CD14-positive monocyte (primary cell): ENCODE results near the gene KCTD13. TPM values are rescaled to one million over a fixed set of nuclear protein-coding genes. Genes with fewer than 3 reads are reported as not detected.

Source experiments
- DNase-seq, 3 donors: peaks; one replicate each; pipeline ENCODE4 v3.0.0-alpha.2; 2011 to 2022
- H2AFZ ChIP-seq: 2 replicates; pipeline ENCODE4 v1.6.0; 2012; ENCODE audit warnings: mild to moderate bottlenecking, low read depth, low read length, inconsistent platforms; ENCODE audit not compliant: insufficient read depth, poor library complexity, severe bottlenecking
- H3K27ac ChIP-seq, 2 donors: 1 replicate in 1 of 2; 2 replicates in 1 of 2; pipeline ENCODE4 v1.5.1; 2012 to 2013; ENCODE audit warnings: low read length in 2 of 2, control low read depth in 1 of 2, inconsistent platforms in 1 of 2, low read depth in 1 of 2, mild to moderate bottlenecking in 1 of 2
- H3K27me3 ChIP-seq, 2 donors: one replicate each; pipeline versions ENCODE4 v1.6.0 to v1.6.1; 2011 to 2013; ENCODE audit warnings: low read length in 2 of 2; ENCODE audit not compliant: control insufficient read depth in 2 of 2, insufficient read depth in 2 of 2
- H3K36me3 ChIP-seq, 2 donors: replicated peaks in 1 of 2; 1 replicate in 1 of 2; 2 replicates in 1 of 2; pipeline versions ENCODE4 v1.5.1 to v1.6.1; 2012 to 2013; ENCODE audit warnings: low read length in 2 of 2, control low read depth in 1 of 2, inconsistent platforms in 1 of 2, mild to moderate bottlenecking in 1 of 2; ENCODE audit not compliant: insufficient read depth in 2 of 2, control insufficient read depth in 1 of 2
- H3K4me1 ChIP-seq, 2 donors: 1 replicate in 1 of 2; 2 replicates in 1 of 2; pipeline versions ENCODE4 v1.5.1 to v1.6.1; 2012 to 2013; ENCODE audit warnings: low read length in 2 of 2, control low read depth in 1 of 2, inconsistent platforms in 1 of 2, mild to moderate bottlenecking in 1 of 2, moderate library complexity in 1 of 2; ENCODE audit not compliant: insufficient read depth in 2 of 2, control insufficient read depth in 1 of 2
- H3K4me2 ChIP-seq: replicated peaks from 2 replicates; pipeline ENCODE3; 2012; ENCODE audit warnings: low read length, moderate library complexity, mild to moderate bottlenecking; ENCODE audit not compliant: poor library complexity, severe bottlenecking; ENCODE audit errors: extremely low read depth
- H3K4me3 ChIP-seq, 3 experiments: fragments of 200-600 bp in 1 of 3; sonication (generic) in 1 of 3; replicated peaks in 1 of 3; 1 replicate in 2 of 3; 2 replicates in 1 of 3; pipeline ENCODE4 v1.5.1; 2011 to 2013; ENCODE audit warnings: low read length in 3 of 3, mild to moderate bottlenecking in 3 of 3, control low read depth in 2 of 3, low read depth in 2 of 3, inconsistent platforms in 1 of 3, moderate library complexity in 1 of 3
- H3K79me2 ChIP-seq: 2 replicates; pipeline ENCODE4 v1.6.0; 2012; ENCODE audit warnings: mild to moderate bottlenecking, control low read depth, inconsistent platforms, low read length, moderate library complexity; ENCODE audit not compliant: insufficient read depth
- H3K9ac ChIP-seq: 2 replicates; pipeline ENCODE4 v1.6.0; 2017; ENCODE audit warnings: low read length, mild to moderate bottlenecking; ENCODE audit not compliant: insufficient read depth, poor library complexity, severe bottlenecking
- H3K9me3 ChIP-seq, 2 donors: replicated peaks in 1 of 2; 1 replicate in 1 of 2; 2 replicates in 1 of 2; pipeline versions ENCODE4 v1.5.1 to v1.6.1; 2012 to 2013; ENCODE audit warnings: low read length in 2 of 2, control low read depth in 1 of 2; ENCODE audit not compliant: control insufficient read depth in 1 of 2, insufficient read depth in 1 of 2
- H4K20me1 ChIP-seq: 2 replicates; pipeline ENCODE4 v1.6.0; 2012; ENCODE audit warnings: mild to moderate bottlenecking, low read length, control low read depth, moderate library complexity; ENCODE audit not compliant: insufficient read depth
- H3K27ac Mint-ChIP-seq, 7 donors: one replicate each; pipeline ENCODE4 v1.8.0; 2020; ENCODE audit warnings: mild to moderate bottlenecking in 7 of 7, mixed read lengths in 7 of 7, moderate library complexity in 6 of 7, inconsistent platforms in 2 of 7
- H3K27me3 Mint-ChIP-seq, 3 donors: one replicate each; pipeline ENCODE4 v1.8.0; 2021 to 2022; ENCODE audit warnings: low read depth in 3 of 3, mild to moderate bottlenecking in 3 of 3, mixed read lengths in 3 of 3, moderate library complexity in 3 of 3, inconsistent platforms in 1 of 3
- H3K36me3 Mint-ChIP-seq, 2 donors: one replicate each; pipeline ENCODE4 v1.8.0; 2020; ENCODE audit warnings: mixed read lengths in 2 of 2, inconsistent platforms in 1 of 2, mild to moderate bottlenecking in 1 of 2
- H3K4me1 Mint-ChIP-seq: one replicate; pipeline ENCODE4 v1.8.0; 2020; ENCODE audit warnings: mild to moderate bottlenecking, mixed read lengths
- H3K4me3 Mint-ChIP-seq, 2 donors: one replicate each; pipeline ENCODE4 v1.8.0; 2020; ENCODE audit warnings: mild to moderate bottlenecking in 2 of 2, mixed read lengths in 2 of 2, moderate library complexity in 1 of 2
- H3K9me3 Mint-ChIP-seq, 7 donors: one replicate each; pipeline ENCODE4 v1.8.0; 2020 to 2022; ENCODE audit warnings: mixed read lengths in 7 of 7, mild to moderate bottlenecking in 6 of 7, moderate library complexity in 6 of 7, inconsistent platforms in 2 of 7
- WGBS: methylation state at CpG from one replicate; pipeline ENCODE4 v1.1.5; 2013; ENCODE audit warnings: missing lambda C conversion rate; ENCODE audit not compliant: insufficient coverage; 5-methylcytosine and 5-hydroxymethylcytosine counted together
- intact Hi-C, 2 donors: fragments of 100-400 bp; cut with micrococcal nuclease; formaldehyde crosslinking; loops; one replicate each; pipeline versions ENCODE4 v1.15.0 to v1.15.1; 2023
- polyA plus RNA-seq, 3 donors: library from polyadenylated mRNA; depleted of rRNA in 1 of 3; unstranded in 2 of 3; stranded (reverse) in 1 of 3; fragments of 300-500 nt in 2 of 3; fragments of >200 nt in 1 of 3; fragmentation: Illumina TruSeq in 2 of 3; gene quantifications; 1 replicate in 2 of 3; 2 replicates in 1 of 3; pipeline ENCODE4 v1.2.3, GENCODE V29; 2012 to 2021
- TF ChIP-seq, protein P1 (sequence below): fragments of 200-600 bp; IDR thresholded peaks from one replicate; pipeline ENCODE4 v1.8.0; 2022; ENCODE audit warnings: antibody characterized with exemption, mild to moderate bottlenecking

KCTD13 gene
- polyA plus RNA-seq, 3 donors = 4.0 to 36.6 (median 4.7) TPM

DNA sequence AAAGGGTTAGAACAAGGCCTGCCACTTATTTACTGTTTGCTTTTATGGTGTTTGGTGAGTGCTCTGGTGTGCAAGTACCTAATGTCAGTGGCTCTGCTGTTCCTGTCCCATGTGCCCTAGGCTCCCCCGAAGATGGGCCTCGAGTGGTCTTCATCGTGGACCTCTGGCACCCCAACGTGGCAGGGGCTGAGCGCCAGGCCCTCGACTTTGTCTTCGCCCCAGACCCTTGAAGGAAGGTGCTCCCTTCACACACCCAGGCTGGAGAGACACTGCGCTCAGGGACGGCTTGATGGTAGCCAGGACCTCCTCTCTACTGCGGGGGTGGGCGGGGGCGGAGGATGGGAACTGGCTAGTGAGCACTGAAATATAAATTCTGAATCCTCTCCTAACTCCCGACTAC, 20.4 kb downstream of the KCTD13 start:
- Histone ChIP-seq H3K4me1 (peaks cover 15 to 16% of the 10 kb centered on the region in 2 donors), H3K9ac (no peak overlapping the region), H3K36me3 (no peaks in the 10 kb centered on the region), H3K27ac (no peak overlapping the region), H3K4me3 (no peak overlapping the region), H3K4me2 (no peak overlapping the region), H2AFZ (no peak overlapping the region), H3K9me3 (no peaks in the 10 kb centered on the region), H4K20me1 (no peaks in the 10 kb centered on the region), H3K27me3 (peaks cover 0 to 9% of the 10 kb centered on the region in 2 donors), H3K79me2 (no peaks in the 10 kb centered on the region)
- H3K4me3 Mint-ChIP-seq = no peak overlapping the region
- H3K27me3 Mint-ChIP-seq = peaks cover 2 to 17% (median 3%) of the 10 kb centered on the region in 3 donors
- DNase-seq = no peak
- TF ChIP-seq, protein P1, sequence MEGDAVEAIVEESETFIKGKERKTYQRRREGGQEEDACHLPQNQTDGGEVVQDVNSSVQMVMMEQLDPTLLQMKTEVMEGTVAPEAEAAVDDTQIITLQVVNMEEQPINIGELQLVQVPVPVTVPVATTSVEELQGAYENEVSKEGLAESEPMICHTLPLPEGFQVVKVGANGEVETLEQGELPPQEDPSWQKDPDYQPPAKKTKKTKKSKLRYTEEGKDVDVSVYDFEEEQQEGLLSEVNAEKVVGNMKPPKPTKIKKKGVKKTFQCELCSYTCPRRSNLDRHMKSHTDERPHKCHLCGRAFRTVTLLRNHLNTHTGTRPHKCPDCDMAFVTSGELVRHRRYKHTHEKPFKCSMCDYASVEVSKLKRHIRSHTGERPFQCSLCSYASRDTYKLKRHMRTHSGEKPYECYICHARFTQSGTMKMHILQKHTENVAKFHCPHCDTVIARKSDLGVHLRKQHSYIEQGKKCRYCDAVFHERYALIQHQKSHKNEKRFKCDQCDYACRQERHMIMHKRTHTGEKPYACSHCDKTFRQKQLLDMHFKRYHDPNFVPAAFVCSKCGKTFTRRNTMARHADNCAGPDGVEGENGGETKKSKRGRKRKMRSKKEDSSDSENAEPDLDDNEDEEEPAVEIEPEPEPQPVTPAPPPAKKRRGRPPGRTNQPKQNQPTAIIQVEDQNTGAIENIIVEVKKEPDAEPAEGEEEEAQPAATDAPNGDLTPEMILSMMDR = no peak
- H3K4me1 Mint-ChIP-seq = peaks cover 22% of the 10 kb centered on the region
- intact Hi-C loops = no loop called here
- 93% methylated on average over 9 of the region's 13 CpGs for WGBS
- H3K27ac Mint-ChIP-seq = no peak overlapping the region
- H3K9me3 Mint-ChIP-seq = peaks cover 0 to 2% (median 0%) of the 10 kb centered on the region in 7 donors
- H3K36me3 Mint-ChIP-seq = peaks cover 4 to 12% of the 10 kb centered on the region in 2 donors

DNA sequence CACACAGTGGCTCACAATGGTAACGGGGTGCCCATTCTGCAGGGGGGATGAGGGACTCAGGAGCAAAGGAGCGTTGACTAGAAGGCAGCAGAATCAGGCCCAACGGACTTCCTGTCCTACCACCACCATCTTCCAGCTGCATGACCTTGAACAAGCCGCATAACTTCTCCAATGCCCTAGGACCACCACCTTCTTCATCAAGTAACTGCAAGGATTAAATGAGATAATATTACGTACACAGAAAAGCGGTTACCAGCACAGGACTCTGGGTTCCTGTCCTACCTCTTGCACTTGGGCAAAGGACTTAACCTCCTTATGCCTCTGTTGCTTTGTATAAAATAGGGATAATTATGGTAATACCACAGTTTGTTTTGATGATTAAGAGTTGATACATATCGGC, 21.1 kb downstream of the KCTD13 start:
- WGBS = 80% methylated on average over 1 of the region's 7 CpGs
- Histone ChIP-seq H3K9ac (no peak overlapping the region), H3K9me3 (no peaks in the 10 kb centered on the region), H4K20me1 (no peaks in the 10 kb centered on the region), H3K36me3 (no peaks in the 10 kb centered on the region), H2AFZ (no peak overlapping the region), H3K4me1 (peaks cover 15 to 18% of the 10 kb centered on the region in 2 donors), H3K27ac (no peak overlapping the region), H3K4me2 (no peak overlapping the region), H3K4me3 (no peak overlapping the region), H3K79me2 (no peaks in the 10 kb centered on the region), H3K27me3 (peaks cover 0 to 11% of the 10 kb centered on the region in 2 donors)
- DNase-seq = no peak
- intact Hi-C loops = no loop called here
- Mint-ChIP-seq H3K27me3 (peaks cover 5 to 21% (median 5%) of the 10 kb centered on the region in 3 donors), H3K36me3 (peaks cover 4 to 9% of the 10 kb centered on the region in 2 donors), H3K4me1 (peaks cover 20% of the 10 kb centered on the region), H3K4me3 (no peak overlapping the region), H3K27ac (no peak overlapping the region), H3K9me3 (peaks cover 0 to 2% (median 0%) of the 10 kb centered on the region in 7 donors)
- TF ChIP-seq, protein P1 = no peak
